H9 (cell line): Measurements from ENCODE around the gene TMEM140. TPM values are rescaled to one million over a fixed set of nuclear protein-coding genes. Genes with fewer than 3 reads are reported as not detected.
A peak's percentile ranks its signal among the peaks of the same experiment; 100 is the strongest.

ENCODE experiments used
- DNase-seq: peaks from one replicate; pipeline ENCODE4 v3.0.0-alpha.2; 2017
- H2AFZ ChIP-seq: one replicate; pipeline ENCODE4 v1.6.1; 2013; ENCODE audit warnings: mild to moderate bottlenecking, low read length, control low read depth, moderate library complexity
- H2AK5ac ChIP-seq: 2 replicates; pipeline ENCODE4 v1.6.1; 2013; ENCODE audit warnings: low read length, control low read depth, mixed read lengths; ENCODE audit not compliant: insufficient read length
- H2BK120ac ChIP-seq: one replicate; pipeline ENCODE4 v1.6.1; 2013; ENCODE audit warnings: low read depth, mild to moderate bottlenecking, low read length, control low read depth, inconsistent platforms; ENCODE audit not compliant: poor library complexity, severe bottlenecking
- H2BK12ac ChIP-seq: 2 replicates; pipeline ENCODE4 v1.6.1; 2013; ENCODE audit warnings: low read length, control low read depth, mixed read lengths, low read depth; ENCODE audit not compliant: insufficient read length
- H2BK15ac ChIP-seq: 2 replicates; pipeline ENCODE4 v1.6.1; 2013; ENCODE audit warnings: low read depth, low read length, control low read depth
- H2BK20ac ChIP-seq: one replicate; pipeline ENCODE4 v1.6.1; 2013; ENCODE audit warnings: low read depth, mild to moderate bottlenecking, low read length, control low read depth, inconsistent platforms; ENCODE audit not compliant: poor library complexity, severe bottlenecking
- H2BK5ac ChIP-seq: 2 replicates; pipeline ENCODE4 v1.6.1; 2013; ENCODE audit warnings: low read length, control low read depth, mixed read lengths; ENCODE audit not compliant: insufficient read length
- H3K14ac ChIP-seq: 2 replicates; pipeline ENCODE4 v1.6.1; 2013; ENCODE audit warnings: low read length, control low read depth; ENCODE audit not compliant: insufficient read depth
- H3K18ac ChIP-seq: 2 replicates; pipeline ENCODE4 v1.6.1; 2013; ENCODE audit warnings: low read depth, mild to moderate bottlenecking, mixed read lengths, low read length, control low read depth; ENCODE audit not compliant: insufficient read length
- H3K23ac ChIP-seq: 2 replicates; pipeline ENCODE4 v1.6.1; 2013; ENCODE audit warnings: low read length, control low read depth, mixed read lengths, low read depth; ENCODE audit not compliant: insufficient read length
- H3K23me2 ChIP-seq: 2 replicates; pipeline ENCODE4 v1.6.1; 2013; ENCODE audit warnings: low read depth, mild to moderate bottlenecking, mixed read lengths, low read length, control low read depth; ENCODE audit not compliant: insufficient read length, poor library complexity, severe bottlenecking
- H3K27ac ChIP-seq: 2 replicates; pipeline ENCODE4 v1.5.1; 2013; ENCODE audit warnings: low read length, control low read depth, mixed read lengths, low read depth; ENCODE audit not compliant: insufficient read length
- H3K27me3 ChIP-seq: 2 replicates; pipeline ENCODE4 v1.6.1; 2013; ENCODE audit warnings: low read length, control low read depth, inconsistent platforms; ENCODE audit not compliant: insufficient read depth
- H3K4ac ChIP-seq: 2 replicates; pipeline ENCODE4 v1.6.1; 2013; ENCODE audit warnings: low read depth, mild to moderate bottlenecking, control low read depth, inconsistent platforms, low read length, moderate library complexity
- H3K4me1 ChIP-seq: 2 replicates; pipeline ENCODE4 v1.6.1; 2013; ENCODE audit warnings: low read length, control low read depth, inconsistent platforms; ENCODE audit not compliant: insufficient read depth
- H3K4me2 ChIP-seq: 2 replicates; pipeline ENCODE4 v1.6.1; 2013; ENCODE audit warnings: low read length, control low read depth, mixed read lengths; ENCODE audit not compliant: insufficient read length, insufficient read depth
- H3K56ac ChIP-seq: 2 replicates; pipeline ENCODE4 v1.6.1; 2013; ENCODE audit warnings: low read depth, mild to moderate bottlenecking, mixed read lengths, low read length, control low read depth; ENCODE audit not compliant: insufficient read length
- H3K79me1 ChIP-seq: 2 replicates; pipeline ENCODE4 v1.6.1; 2013; ENCODE audit warnings: low read depth, mild to moderate bottlenecking, moderate library complexity, low read length, control low read depth, inconsistent platforms; ENCODE audit not compliant: insufficient read depth, poor library complexity, severe bottlenecking
- H3K79me2 ChIP-seq: 2 replicates; pipeline ENCODE4 v1.6.1; 2013; ENCODE audit warnings: low read length, control low read depth, inconsistent platforms; ENCODE audit not compliant: insufficient read depth
- H3K9ac ChIP-seq: 2 replicates; pipeline ENCODE4 v1.6.1; 2013; ENCODE audit warnings: low read length, control low read depth, mixed read lengths; ENCODE audit not compliant: insufficient read length; ENCODE audit errors: extremely low read depth
- H3K9me3 ChIP-seq: one replicate; pipeline ENCODE4 v1.6.1; 2013; ENCODE audit warnings: low read depth, low read length, inconsistent platforms; ENCODE audit not compliant: control insufficient read depth
- H3T11ph ChIP-seq: one replicate; pipeline ENCODE4 v1.6.1; 2013; ENCODE audit warnings: mild to moderate bottlenecking, low read length, control low read depth, inconsistent platforms
- H4K20me1 ChIP-seq: one replicate; pipeline ENCODE4 v1.6.1; 2013; ENCODE audit not compliant: control insufficient read depth, insufficient read length, insufficient read depth
- H4K5ac ChIP-seq: 2 replicates; pipeline ENCODE4 v1.6.1; 2013; ENCODE audit warnings: low read depth, mild to moderate bottlenecking, mixed read lengths, low read length, control low read depth; ENCODE audit not compliant: insufficient read length
- H4K8ac ChIP-seq: replicated peaks from 2 replicates; pipeline ENCODE4 v1.6.1; 2013; ENCODE audit warnings: low read length, control low read depth, mixed read lengths, low read depth; ENCODE audit not compliant: insufficient read length
- H4K91ac ChIP-seq: 2 replicates; pipeline ENCODE4 v1.6.1; 2013; ENCODE audit warnings: low read depth, mild to moderate bottlenecking, moderate library complexity, mixed read lengths, low read length, control low read depth; ENCODE audit not compliant: insufficient read length
- H3K27ac Mint-ChIP-seq, 3 experiments: 2 replicates in 2 of 3; 3 replicates in 1 of 3; pipeline ENCODE4 v1.8.0; 2020 to 2021; ENCODE audit warnings: mixed read lengths in 3 of 3, mild to moderate bottlenecking in 1 of 3, moderate library complexity in 1 of 3
- H3K27me3 Mint-ChIP-seq: 2 replicates; pipeline ENCODE4 v1.8.0; 2021; ENCODE audit warnings: low read depth, mild to moderate bottlenecking, moderate library complexity, mixed read lengths
- H3K36me3 Mint-ChIP-seq, 3 experiments: 2 replicates in 2 of 3; 3 replicates in 1 of 3; pipeline ENCODE4 v1.8.0; 2020 to 2021; ENCODE audit warnings: low read depth in 3 of 3, mixed read lengths in 3 of 3; ENCODE audit not compliant: insufficient read depth in 1 of 3
- H3K4me1 Mint-ChIP-seq, 2 experiments: 2 replicates each; pipeline ENCODE4 v1.8.0; 2020; ENCODE audit warnings: mixed read lengths in 2 of 2
- H3K4me3 Mint-ChIP-seq, 2 experiments: 2 replicates in 1 of 2; 3 replicates in 1 of 2; pipeline ENCODE4 v1.8.0; 2020 to 2021; ENCODE audit warnings: mild to moderate bottlenecking in 2 of 2, mixed read lengths in 2 of 2, moderate library complexity in 1 of 2
- H3K9me3 Mint-ChIP-seq, 2 experiments: 2 replicates in 1 of 2; 3 replicates in 1 of 2; pipeline ENCODE4 v1.8.0; 2020; ENCODE audit warnings: mild to moderate bottlenecking in 2 of 2, mixed read lengths in 2 of 2, moderate library complexity in 1 of 2
- CTCF ChIP-seq: fragments of 200-600 bp; sonication (generic); conservative IDR thresholded peaks from 3 replicates; pipeline ENCODE4 v1.8.0; 2021; ENCODE audit warnings: antibody characterized with exemption, mild to moderate bottlenecking
- WGBS: extraction: QIAGEN DNeasy Blood & Tissue Kit; methylation state at CpG from one replicate; pipeline ENCODE4 v1.1.7; 2013; ENCODE audit warnings: missing lambda C conversion rate, low lambda C conversion rate, mixed read lengths; ENCODE audit not compliant: insufficient read length; ENCODE audit errors: extremely low coverage; 5-methylcytosine and 5-hydroxymethylcytosine counted together
- total RNA-seq: library from RNA; stranded (reverse); gene quantifications from 2 replicates; pipeline ENCODE4 v1.2.1, GENCODE V29; 2021

Gene TMEM140
- total RNA-seq, 1 experiment from 2014 or later, result not detected

GRCh38 chr7:135109976-135110375 lies 37.9 kb upstream of the TMEM140 start:
- Histone ChIP-seq H3K23me2 (no peaks in the 10 kb centered on the region), H3K14ac (no peak overlapping the region; the same call in 1 of the 2 replicates), H3T11ph (no peak overlapping the region), H4K20me1 (no peaks in the 10 kb centered on the region), H2BK120ac (no peak overlapping the region), H2BK15ac (no peak overlapping the region), H3K18ac (no peak overlapping the region), H3K56ac (no peak overlapping the region), H3K9ac (no peak overlapping the region), H3K79me2 (no peaks in the 10 kb centered on the region), H3K27me3 (no peaks in the 10 kb centered on the region), H3K23ac (no peak overlapping the region), H4K91ac (no peak overlapping the region), H2AK5ac (no peak overlapping the region), H2AFZ (no peak overlapping the region), H3K27ac (no peak overlapping the region), H4K5ac (no peak overlapping the region), H3K4me2 (no peak overlapping the region), H3K4me1 (no peaks in the 10 kb centered on the region), H3K9me3 (no peaks in the 10 kb centered on the region), H3K79me1 (no peaks in the 10 kb centered on the region), H3K4ac (no peak overlapping the region), H2BK12ac (no peak overlapping the region), H4K8ac (no peak overlapping the region), H2BK5ac (no peak overlapping the region), H2BK20ac (no peak overlapping the region)
- Mint-ChIP-seq H3K36me3 (no peaks in the 10 kb centered on the region; a peak in 1 of 7 replicates), H3K4me3 (no peak overlapping the region), H3K4me1 (no peaks in the 10 kb centered on the region), H3K27me3 (no peaks in the 10 kb centered on the region), H3K9me3 (no peaks in the 10 kb centered on the region; a peak in 1 of 5 replicates), H3K27ac (no peak overlapping the region)
- peak; percentile 50 for DNase-seq
- TF ChIP-seq CTCF, result no peak
- no CpG with 5 or more reads among the region's 1 CpG for WGBS
